HCT116 (cell line): Measurements from ENCODE around the gene NF1. TPM values are rescaled to one million over a fixed set of nuclear protein-coding genes. Genes with fewer than 3 reads are reported as not detected.

Experiments used
- ATAC-seq: fragments of 200-7000 bp; cut with Tn5 transposase; 2 replicates; pipeline ENCODE4 v1.9.1; 2020; ENCODE audit warnings: mild to moderate bottlenecking, moderate library complexity
- BruUV-seq: library from RNA; stranded (reverse); fragments of 400-500 nt; replicated peaks from 2 replicates; lab custom pipeline; 2021; lab: Mats Ljungman, UMichigan
- CTCF ChIA-PET: fragments of 300-600 bp; sonication (Branson Sonifier 250); formaldehyde crosslinking; loops from one replicate; lab custom pipeline; 2021; ENCODE audit warnings: antibody characterized with exemption; lab: Charles Lee
- POLR2A ChIA-PET: fragments of 300-600, 350-600 bp; sonication (Branson Sonifier 250); formaldehyde crosslinking; loops from one replicate; lab custom pipeline; 2021; ENCODE audit warnings: antibody characterized with exemption; lab: Charles Lee
- RAD21 ChIA-PET, 2 experiments: fragments of 300-600 bp; sonication (Branson Sonifier 250); formaldehyde crosslinking; loops; one replicate each; lab custom pipeline; 2023; ENCODE audit warnings: low total read pairs in 2 of 2; ENCODE audit not compliant: uncharacterized antibody in 2 of 2, unreplicated experiment in 2 of 2, low non-redundant PET in 1 of 2; lab: Charles Lee
- DNase-seq: peaks from one replicate; pipeline ENCODE4 v3.0.0-alpha.2; 2010; ENCODE audit warnings: low read depth, low spot score
- H2AFZ ChIP-seq: fragments of 200-600 bp; shearing (Covaris generic), sonication (generic); 2 replicates; pipeline ENCODE4 v1.6.1; 2017; ENCODE audit warnings: low read depth, mixed run types, mixed read lengths, antibody characterized with exemption, low read length; ENCODE audit not compliant: poor library complexity, severe bottlenecking
- H3K27ac ChIP-seq: 2 replicates; pipeline ENCODE4 v1.5.1; 2012; ENCODE audit warnings: low read depth, low read length
- H3K27me3 ChIP-seq: fragments of 200-600 bp; sonication (generic); 2 replicates; pipeline ENCODE4 v1.6.1; 2016; ENCODE audit warnings: mixed run types, low read length, mixed read lengths; ENCODE audit not compliant: insufficient read depth
- H3K36me3 ChIP-seq, 2 experiments: fragments of 200-500 bp in 1 of 2; fragments of 200-600 bp in 1 of 2; sonication (Bioruptor generic) in 1 of 2; sonication (generic) in 1 of 2; 2 replicates each; pipeline versions ENCODE4 v1.5.1 to v1.6.1; 2014 to 2016; ENCODE audit warnings: low read length in 2 of 2, inconsistent platforms in 1 of 2, mixed read lengths in 1 of 2, mixed run types in 1 of 2; ENCODE audit not compliant: insufficient read depth in 2 of 2, control insufficient read depth in 1 of 2
- H3K4me1 ChIP-seq, 2 experiments: fragments of 200-600 bp in 1 of 2; sonication (generic) in 1 of 2; 2 replicates each; pipeline versions ENCODE4 v1.5.1 to v1.6.1; 2012 to 2017; ENCODE audit warnings: low read length in 2 of 2, inconsistent platforms in 1 of 2, mild to moderate bottlenecking in 1 of 2, mixed read lengths in 1 of 2, mixed run types in 1 of 2, moderate library complexity in 1 of 2; ENCODE audit not compliant: insufficient read depth in 2 of 2, control insufficient read depth in 1 of 2
- H3K4me2 ChIP-seq: fragments of 200-600 bp; sonication (generic); 2 replicates; pipeline ENCODE4 v1.6.1; 2017; ENCODE audit warnings: mixed run types, low read length, mixed read lengths
- H3K4me3 ChIP-seq, 2 experiments: fragments of 200-600 bp in 1 of 2; sonication (generic) in 1 of 2; replicated peaks in 1 of 2; 2 replicates each; pipeline ENCODE4 v1.5.1; 2011 to 2016; ENCODE audit warnings: low read length in 2 of 2, control low read depth in 1 of 2, low read depth in 1 of 2, mild to moderate bottlenecking in 1 of 2, mixed read lengths in 1 of 2, mixed run types in 1 of 2
- H3K79me2 ChIP-seq: fragments of 200-600 bp; sonication (generic); 2 replicates; pipeline ENCODE4 v1.6.1; 2017; ENCODE audit warnings: mild to moderate bottlenecking, mixed run types, low read length, moderate library complexity, mixed read lengths; ENCODE audit not compliant: insufficient read depth
- H3K9ac ChIP-seq: fragments of 200-600 bp; sonication (generic); 2 replicates; pipeline ENCODE4 v1.6.1; 2016; ENCODE audit warnings: low read length, mixed read lengths
- H3K9me2 ChIP-seq: fragments of 200-600 bp; sonication (generic), shearing (Covaris generic); 2 replicates; pipeline ENCODE4 v1.6.1; 2017; ENCODE audit warnings: mixed run types, mild to moderate bottlenecking, moderate library complexity; ENCODE audit not compliant: insufficient read depth
- H3K9me3 ChIP-seq, 2 experiments: fragments of 200-500 bp in 1 of 2; fragments of 200-600 bp in 1 of 2; sonication (Bioruptor generic) in 1 of 2; sonication (generic) in 1 of 2; 2 replicates each; pipeline ENCODE4 v1.6.1; 2014 to 2017; ENCODE audit warnings: low read length in 2 of 2, mixed read lengths in 2 of 2, inconsistent platforms in 1 of 2, low read depth in 1 of 2, mild to moderate bottlenecking in 1 of 2, mixed run types in 1 of 2, moderate library complexity in 1 of 2; ENCODE audit not compliant: control insufficient read depth in 1 of 2, insufficient read depth in 1 of 2
- H4K20me1 ChIP-seq: fragments of 200-600 bp; sonication (generic), shearing (Covaris generic); 2 replicates; pipeline ENCODE4 v1.6.1; 2017; ENCODE audit warnings: mixed run types, mild to moderate bottlenecking, moderate library complexity; ENCODE audit not compliant: insufficient read depth
- CEBPB ChIP-seq: IDR thresholded peaks from 2 replicates; pipeline ENCODE4 v1.6.1; 2012; ENCODE audit warnings: low read depth
- EZH2phosphoT487 ChIP-seq: fragments of 200-600 bp; IDR thresholded peaks from 2 replicates; pipeline ENCODE4 v1.6.1; 2018; ENCODE audit warnings: antibody characterized with exemption, borderline replicate concordance
- FOSL1 ChIP-seq: IDR thresholded peaks from 2 replicates; pipeline ENCODE4 v1.6.1; 2012; ENCODE audit warnings: low read depth
- JUND ChIP-seq: IDR thresholded peaks from 2 replicates; pipeline ENCODE4 v1.6.1; 2012
- POLR2A ChIP-seq: IDR thresholded peaks from 2 replicates; pipeline ENCODE4 v1.7.0; 2011; ENCODE audit warnings: borderline replicate concordance; ENCODE audit not compliant: insufficient read depth, insufficient read length; ENCODE audit errors: extremely low read depth
- SIN3A ChIP-seq: IDR thresholded peaks from 2 replicates; pipeline ENCODE4 v1.6.1; 2012; ENCODE audit warnings: low read depth
- TCF7L2 ChIP-seq: IDR thresholded peaks from 2 replicates; pipeline ENCODE4 v1.7.0; 2011; ENCODE audit warnings: borderline replicate concordance, inconsistent platforms; ENCODE audit not compliant: insufficient read depth, insufficient read length; ENCODE audit errors: extremely low read depth
- intact Hi-C: fragments of 100-400 bp; cut with micrococcal nuclease; formaldehyde crosslinking; loops from 2 replicates; pipeline ENCODE4 v1.10.0; 2022
- total RNA-seq: library from RNA; stranded (reverse); gene quantifications from one replicate; pipeline ENCODE4 v1.2.1, GENCODE V29; 2021; ENCODE audit not compliant: unreplicated experiment
- TF ChIP-seq, protein P1 (sequence below): IDR thresholded peaks from 2 replicates; pipeline ENCODE4 v1.6.1; 2012
- TF ChIP-seq, protein P2 (sequence below): IDR thresholded peaks from 2 replicates; pipeline ENCODE4 v1.6.1; 2012; ENCODE audit warnings: low read depth
- TF ChIP-seq, protein P3 (sequence below), 3 experiments: fragments of 200-600 bp in 1 of 3; sonication (generic) in 1 of 3; IDR thresholded peaks in 2 of 3; conservative IDR thresholded peaks in 1 of 3; 2 replicates each; pipeline ENCODE4 v1.5.1; 2012 to 2017; ENCODE audit warnings: low read depth in 2 of 3, low read length in 2 of 3, antibody characterized with exemption in 1 of 3, borderline replicate concordance in 1 of 3, control low read depth in 1 of 3, mild to moderate bottlenecking in 1 of 3, mixed read lengths in 1 of 3, mixed run types in 1 of 3, moderate library complexity in 1 of 3; ENCODE audit not compliant: insufficient read depth in 1 of 3

The NF1 gene
- total RNA-seq, 1 experiment from 2014 or later: 20.8 TPM

DNA sequence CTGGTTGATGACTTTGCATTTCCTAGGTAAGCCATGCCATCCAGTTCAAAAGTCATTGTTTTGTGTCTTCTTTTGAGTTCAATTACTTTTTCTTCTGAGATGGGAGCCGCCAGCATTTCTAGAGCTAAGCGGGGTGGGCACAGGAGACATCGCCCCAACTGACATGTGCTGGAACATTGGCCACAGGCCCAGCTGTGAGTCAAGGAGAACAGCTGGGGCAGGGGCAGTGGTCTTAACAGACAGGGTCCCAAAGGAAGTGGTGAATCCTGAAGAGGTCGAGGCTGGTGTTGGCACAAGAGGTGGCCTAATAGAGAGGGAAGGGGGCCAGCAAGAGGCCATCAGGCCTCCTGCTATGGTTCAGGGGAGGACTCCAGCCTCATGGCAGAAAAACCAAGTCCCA, 313.8 kb downstream of the NF1 start:
- CTCF ChIA-PET: no interaction called here
- TF ChIP-seq EZH2phosphoT487: no peak
- no TSS peak for BruUV-seq

DNA sequence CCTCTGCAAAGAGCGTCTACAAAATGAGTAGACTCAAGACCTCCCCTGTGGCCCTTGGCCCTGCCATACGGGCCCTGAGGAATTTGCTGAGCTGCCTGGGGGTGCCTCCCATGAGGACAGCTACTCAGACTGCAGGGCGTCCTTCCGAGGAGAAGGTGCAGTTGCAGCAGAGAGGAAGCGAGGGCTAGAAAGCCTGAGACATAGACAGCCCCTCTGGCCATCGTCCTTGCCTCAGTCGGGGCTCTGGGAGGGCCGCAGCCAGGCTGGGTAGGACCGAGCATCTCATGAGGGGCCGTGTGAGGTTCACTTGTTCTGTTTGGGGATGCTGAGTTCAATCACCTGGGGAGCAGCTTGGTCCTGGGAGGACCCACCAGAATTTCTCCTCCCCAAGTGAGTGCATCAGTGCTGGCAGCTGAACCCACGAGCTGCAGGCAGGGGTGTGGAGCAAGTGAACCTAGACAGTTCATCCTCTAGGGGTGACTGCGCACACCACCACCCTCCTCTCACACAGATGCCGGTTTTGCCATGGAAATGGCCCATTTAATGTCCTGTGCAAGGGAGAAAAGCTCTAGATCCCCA, 317.0 kb downstream of the NF1 start:
- H4K20me1 ChIP-seq: no peaks in the 10 kb centered on the region
- no peaks in the 10 kb centered on the region for H3K36me3 ChIP-seq
- CTCF ChIA-PET: no interaction called here
- 0 out of 2 replicates have a peak, but pooled peaks cover 4% of the 10 kb centered on the region for H3K27me3 ChIP-seq
- no peak overlapping the region for H3K4me2 ChIP-seq
- TF ChIP-seq CEBPB: no peak
- no peak for TF ChIP-seq TCF7L2
- TF ChIP-seq FOSL1: no peak
- no peak for TF ChIP-seq POLR2A
- TF ChIP-seq, protein P1, sequence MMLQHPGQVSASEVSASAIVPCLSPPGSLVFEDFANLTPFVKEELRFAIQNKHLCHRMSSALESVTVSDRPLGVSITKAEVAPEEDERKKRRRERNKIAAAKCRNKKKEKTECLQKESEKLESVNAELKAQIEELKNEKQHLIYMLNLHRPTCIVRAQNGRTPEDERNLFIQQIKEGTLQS: no peak
- TF ChIP-seq, protein P2, sequence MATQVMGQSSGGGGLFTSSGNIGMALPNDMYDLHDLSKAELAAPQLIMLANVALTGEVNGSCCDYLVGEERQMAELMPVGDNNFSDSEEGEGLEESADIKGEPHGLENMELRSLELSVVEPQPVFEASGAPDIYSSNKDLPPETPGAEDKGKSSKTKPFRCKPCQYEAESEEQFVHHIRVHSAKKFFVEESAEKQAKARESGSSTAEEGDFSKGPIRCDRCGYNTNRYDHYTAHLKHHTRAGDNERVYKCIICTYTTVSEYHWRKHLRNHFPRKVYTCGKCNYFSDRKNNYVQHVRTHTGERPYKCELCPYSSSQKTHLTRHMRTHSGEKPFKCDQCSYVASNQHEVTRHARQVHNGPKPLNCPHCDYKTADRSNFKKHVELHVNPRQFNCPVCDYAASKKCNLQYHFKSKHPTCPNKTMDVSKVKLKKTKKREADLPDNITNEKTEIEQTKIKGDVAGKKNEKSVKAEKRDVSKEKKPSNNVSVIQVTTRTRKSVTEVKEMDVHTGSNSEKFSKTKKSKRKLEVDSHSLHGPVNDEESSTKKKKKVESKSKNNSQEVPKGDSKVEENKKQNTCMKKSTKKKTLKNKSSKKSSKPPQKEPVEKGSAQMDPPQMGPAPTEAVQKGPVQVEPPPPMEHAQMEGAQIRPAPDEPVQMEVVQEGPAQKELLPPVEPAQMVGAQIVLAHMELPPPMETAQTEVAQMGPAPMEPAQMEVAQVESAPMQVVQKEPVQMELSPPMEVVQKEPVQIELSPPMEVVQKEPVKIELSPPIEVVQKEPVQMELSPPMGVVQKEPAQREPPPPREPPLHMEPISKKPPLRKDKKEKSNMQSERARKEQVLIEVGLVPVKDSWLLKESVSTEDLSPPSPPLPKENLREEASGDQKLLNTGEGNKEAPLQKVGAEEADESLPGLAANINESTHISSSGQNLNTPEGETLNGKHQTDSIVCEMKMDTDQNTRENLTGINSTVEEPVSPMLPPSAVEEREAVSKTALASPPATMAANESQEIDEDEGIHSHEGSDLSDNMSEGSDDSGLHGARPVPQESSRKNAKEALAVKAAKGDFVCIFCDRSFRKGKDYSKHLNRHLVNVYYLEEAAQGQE: no peak
- TF ChIP-seq, protein P3, sequence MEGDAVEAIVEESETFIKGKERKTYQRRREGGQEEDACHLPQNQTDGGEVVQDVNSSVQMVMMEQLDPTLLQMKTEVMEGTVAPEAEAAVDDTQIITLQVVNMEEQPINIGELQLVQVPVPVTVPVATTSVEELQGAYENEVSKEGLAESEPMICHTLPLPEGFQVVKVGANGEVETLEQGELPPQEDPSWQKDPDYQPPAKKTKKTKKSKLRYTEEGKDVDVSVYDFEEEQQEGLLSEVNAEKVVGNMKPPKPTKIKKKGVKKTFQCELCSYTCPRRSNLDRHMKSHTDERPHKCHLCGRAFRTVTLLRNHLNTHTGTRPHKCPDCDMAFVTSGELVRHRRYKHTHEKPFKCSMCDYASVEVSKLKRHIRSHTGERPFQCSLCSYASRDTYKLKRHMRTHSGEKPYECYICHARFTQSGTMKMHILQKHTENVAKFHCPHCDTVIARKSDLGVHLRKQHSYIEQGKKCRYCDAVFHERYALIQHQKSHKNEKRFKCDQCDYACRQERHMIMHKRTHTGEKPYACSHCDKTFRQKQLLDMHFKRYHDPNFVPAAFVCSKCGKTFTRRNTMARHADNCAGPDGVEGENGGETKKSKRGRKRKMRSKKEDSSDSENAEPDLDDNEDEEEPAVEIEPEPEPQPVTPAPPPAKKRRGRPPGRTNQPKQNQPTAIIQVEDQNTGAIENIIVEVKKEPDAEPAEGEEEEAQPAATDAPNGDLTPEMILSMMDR (IDR thresholded peaks at IDR 0.05 in 2 of 3, conservative IDR thresholded peaks at IDR 0.05 in 1 of 3; ENCODE audit: borderline replicate concordance in 1 of 3, insufficient read depth in 1 of 3, low read depth in 2 of 3, low read length in 2 of 3): no peak
- TF ChIP-seq JUND: no peak
- no peak for TF ChIP-seq SIN3A
- DNase-seq: no peak
- no peaks in the 10 kb centered on the region for H3K9me2 ChIP-seq
- H2AFZ ChIP-seq: no peak overlapping the region
- H3K9me3 ChIP-seq: no peaks in the 10 kb centered on the region
- no peak overlapping the region for H3K4me3 ChIP-seq
- intact Hi-C loops: no loop called here
- no peak overlapping the region for H3K27ac ChIP-seq
- RAD21 ChIA-PET: no interaction called here
- H3K4me1 ChIP-seq: no peaks in the 10 kb centered on the region
- H3K79me2 ChIP-seq: no peaks in the 10 kb centered on the region
- POLR2A ChIA-PET: no interaction called here
- no peak for ATAC-seq
- no TSS peak for BruUV-seq
- H3K9ac ChIP-seq: no peak overlapping the region

More for the DNA sequence above, 313.8 kb downstream of the NF1 start:
- ChIA-PET POLR2A (no interaction called here), RAD21 (no interaction called here)
- no peak overlapping the region for H3K27ac ChIP-seq
- ATAC-seq (no peak), DNase-seq (no peak)
- H4K20me1 ChIP-seq: no peaks in the 10 kb centered on the region
- intact Hi-C loops: no loop called here
- no peaks in the 10 kb centered on the region for H3K9me3 ChIP-seq
- H3K9ac ChIP-seq: no peak overlapping the region
- no peak overlapping the region for H3K4me2 ChIP-seq
- H3K36me3 ChIP-seq: no peaks in the 10 kb centered on the region
- 0 out of 2 replicates have a peak, but pooled peaks cover 4% of the 10 kb centered on the region for H3K27me3 ChIP-seq
- H3K9me2 ChIP-seq: no peaks in the 10 kb centered on the region
- H3K4me3 ChIP-seq: no peak overlapping the region
- no peak overlapping the region for H2AFZ ChIP-seq
- no peaks in the 10 kb centered on the region for H3K4me1 ChIP-seq
- H3K79me2 ChIP-seq: no peaks in the 10 kb centered on the region
